Hepatocyte (in vitro differentiated cells): ENCODE results near the gene EYS.

ENCODE experiments used
- EZH2 ChIP-seq: fragments of 200-600 bp; sonication (generic); IDR thresholded peaks from 2 replicates; pipeline ENCODE4 v1.6.1; 2016; ENCODE audit warnings: antibody characterized with exemption, mild to moderate bottlenecking, borderline replicate concordance
- TF ChIP-seq, protein P1 (sequence below): fragments of 200-600 bp; sonication (generic); IDR thresholded peaks from 2 replicates; pipeline ENCODE4 v1.5.1; 2016; ENCODE audit warnings: antibody characterized with exemption, mild to moderate bottlenecking; ENCODE audit not compliant: poor library complexity

DNA sequence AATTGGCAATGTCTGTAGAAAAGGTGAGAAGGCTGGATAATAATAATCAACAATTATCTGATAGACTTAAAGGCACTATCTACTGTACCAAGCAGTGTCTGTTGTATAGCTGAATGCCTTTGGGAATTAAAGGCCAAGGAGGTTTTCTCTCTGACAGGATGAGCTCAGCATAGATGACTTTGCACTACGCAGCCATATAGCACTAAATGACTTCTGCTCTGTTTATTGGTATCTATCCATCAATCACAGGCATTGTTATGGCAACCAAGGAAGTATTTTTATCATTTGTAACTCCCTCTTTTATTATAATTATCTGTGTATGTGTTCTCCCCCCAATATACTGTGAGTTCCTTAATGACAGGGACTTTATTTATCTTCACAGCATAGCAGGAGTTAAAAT, 1417.1 kb downstream of the EYS start:
- TF ChIP-seq, protein P1, sequence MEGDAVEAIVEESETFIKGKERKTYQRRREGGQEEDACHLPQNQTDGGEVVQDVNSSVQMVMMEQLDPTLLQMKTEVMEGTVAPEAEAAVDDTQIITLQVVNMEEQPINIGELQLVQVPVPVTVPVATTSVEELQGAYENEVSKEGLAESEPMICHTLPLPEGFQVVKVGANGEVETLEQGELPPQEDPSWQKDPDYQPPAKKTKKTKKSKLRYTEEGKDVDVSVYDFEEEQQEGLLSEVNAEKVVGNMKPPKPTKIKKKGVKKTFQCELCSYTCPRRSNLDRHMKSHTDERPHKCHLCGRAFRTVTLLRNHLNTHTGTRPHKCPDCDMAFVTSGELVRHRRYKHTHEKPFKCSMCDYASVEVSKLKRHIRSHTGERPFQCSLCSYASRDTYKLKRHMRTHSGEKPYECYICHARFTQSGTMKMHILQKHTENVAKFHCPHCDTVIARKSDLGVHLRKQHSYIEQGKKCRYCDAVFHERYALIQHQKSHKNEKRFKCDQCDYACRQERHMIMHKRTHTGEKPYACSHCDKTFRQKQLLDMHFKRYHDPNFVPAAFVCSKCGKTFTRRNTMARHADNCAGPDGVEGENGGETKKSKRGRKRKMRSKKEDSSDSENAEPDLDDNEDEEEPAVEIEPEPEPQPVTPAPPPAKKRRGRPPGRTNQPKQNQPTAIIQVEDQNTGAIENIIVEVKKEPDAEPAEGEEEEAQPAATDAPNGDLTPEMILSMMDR = no peak
- no peak for TF ChIP-seq EZH2
